ENCODE data around the gene TEX101.
A peak's percentile ranks its signal among the peaks of the same experiment; 100 is the strongest.

The TEX101 gene

DNA sequence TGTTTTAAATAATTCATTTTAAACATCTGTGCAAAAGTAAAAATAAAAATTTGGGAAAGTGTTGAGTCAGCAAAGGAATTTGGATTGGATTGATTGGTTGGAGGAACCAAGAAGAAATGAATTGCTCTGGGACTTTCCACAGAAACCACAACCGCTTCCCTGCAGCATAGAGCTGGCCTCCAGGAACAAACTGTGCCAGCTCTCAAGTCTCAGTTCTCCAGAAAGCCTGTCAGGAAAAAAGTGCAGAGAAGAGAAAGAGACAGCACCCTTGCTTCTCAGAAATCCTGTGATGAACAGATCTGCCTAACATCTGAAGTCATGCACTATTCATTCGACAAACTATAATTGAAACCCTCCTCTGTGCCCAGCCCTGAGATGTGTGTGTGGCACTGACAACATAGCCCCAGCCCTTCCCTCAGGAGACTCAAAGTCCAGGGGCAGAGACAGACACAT lies 35.9 kb downstream of the TEX101 start:
- DNase-seq, result no peak

DNA sequence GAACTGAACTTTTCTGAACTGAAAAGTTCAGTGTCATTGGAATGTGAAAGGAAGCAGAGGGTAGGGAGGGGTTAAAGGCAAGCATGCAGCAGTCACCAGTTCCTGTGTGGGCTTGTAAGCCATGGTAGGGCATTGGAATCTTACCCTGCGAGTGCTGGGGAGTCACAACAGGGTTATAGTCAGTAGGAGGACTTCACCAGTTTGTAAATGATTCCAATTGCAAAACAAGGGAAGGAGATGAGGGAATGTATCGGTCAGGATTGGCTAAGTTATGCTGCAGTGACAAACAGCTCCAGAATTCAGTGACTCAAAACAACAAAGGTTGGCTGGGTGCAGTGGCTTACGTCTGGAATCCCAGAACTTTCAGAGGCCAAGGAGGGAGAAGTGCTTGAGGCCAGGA lies 37.9 kb downstream of the TEX101 start:
- no peak for DNase-seq

DNA sequence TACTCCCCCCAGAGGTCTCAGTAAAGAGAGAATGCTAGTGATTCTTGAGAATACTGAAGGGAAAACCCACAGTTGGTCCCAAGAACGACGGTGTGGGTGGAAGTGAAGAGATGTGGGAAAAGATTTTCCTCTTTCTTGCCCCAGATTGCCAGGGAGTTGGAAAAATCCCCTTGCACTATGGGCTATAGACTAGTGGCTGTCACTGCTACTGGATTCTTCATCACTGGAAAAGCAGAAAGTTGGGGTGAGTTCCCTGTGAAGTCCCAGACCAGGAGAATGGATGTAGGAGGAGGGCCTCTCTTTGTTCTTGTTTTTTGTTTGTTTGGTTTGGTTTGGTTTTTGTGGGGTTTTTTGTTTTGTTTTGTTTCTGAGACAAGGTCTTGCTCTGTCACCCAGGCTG lies 39.3 kb downstream of the TEX101 start:
- DNase-seq, result no peak

GRCh38 chr19:43455321-43456113 lies 40.8 kb downstream of the TEX101 start:
- no peak for DNase-seq

GRCh38 chr19:43457809-43458208 lies 43.1 kb downstream of the TEX101 start:
- no peak for DNase-seq

DNA sequence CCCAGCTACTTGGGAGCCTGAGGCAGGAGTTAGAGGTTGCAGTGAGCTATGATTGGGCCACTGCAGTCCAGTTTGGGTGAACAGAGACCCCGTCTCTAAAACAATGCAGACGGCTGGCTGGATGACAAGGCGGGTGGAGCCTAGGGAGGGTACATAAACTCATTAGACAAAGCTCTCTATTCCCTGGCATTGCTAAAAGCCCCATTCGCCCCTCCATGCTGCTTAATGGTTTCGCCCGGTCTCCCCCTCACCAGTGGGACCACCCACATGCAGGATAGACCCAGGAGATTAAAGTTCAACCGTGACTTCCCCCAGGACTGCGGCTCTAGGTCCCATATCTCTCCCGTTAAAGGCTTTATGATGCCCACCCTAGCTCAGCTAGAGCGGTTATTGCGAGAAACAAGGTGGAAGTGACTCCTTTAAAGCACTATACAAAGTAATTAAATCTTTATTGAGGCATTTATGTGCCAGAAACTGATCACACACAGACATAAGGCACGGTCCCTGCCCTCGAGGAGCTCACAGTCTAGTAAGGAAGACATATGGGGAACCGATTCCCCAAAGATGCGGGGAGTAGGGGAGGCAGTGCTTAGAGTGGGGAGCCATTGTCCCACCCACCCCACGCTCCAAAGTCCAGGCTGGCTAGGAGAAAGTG lies 45.8 kb downstream of the TEX101 start:
- DNase-seq, result no peak

DNA sequence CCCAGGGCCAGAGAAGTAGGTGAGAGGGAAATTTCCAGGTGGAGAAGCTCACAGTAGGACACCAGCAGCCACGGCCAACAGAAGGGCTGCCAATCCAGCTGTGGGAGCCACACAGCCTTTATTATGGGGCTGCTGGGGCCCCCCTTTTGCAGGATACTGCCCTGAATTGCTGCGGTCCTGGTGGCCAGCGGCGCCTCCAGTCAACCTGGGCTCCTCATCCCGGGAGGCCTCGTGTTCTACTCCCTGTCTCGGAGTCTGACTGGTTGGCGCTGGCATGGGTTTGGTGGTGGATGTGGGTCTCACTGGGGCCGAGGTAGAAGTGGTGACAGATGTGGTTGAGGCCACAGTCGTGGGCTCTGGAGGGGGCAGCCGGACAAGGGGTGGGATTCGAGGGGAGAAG lies 46.6 kb downstream of the TEX101 start:
- DNase-seq, result no peak

DNA sequence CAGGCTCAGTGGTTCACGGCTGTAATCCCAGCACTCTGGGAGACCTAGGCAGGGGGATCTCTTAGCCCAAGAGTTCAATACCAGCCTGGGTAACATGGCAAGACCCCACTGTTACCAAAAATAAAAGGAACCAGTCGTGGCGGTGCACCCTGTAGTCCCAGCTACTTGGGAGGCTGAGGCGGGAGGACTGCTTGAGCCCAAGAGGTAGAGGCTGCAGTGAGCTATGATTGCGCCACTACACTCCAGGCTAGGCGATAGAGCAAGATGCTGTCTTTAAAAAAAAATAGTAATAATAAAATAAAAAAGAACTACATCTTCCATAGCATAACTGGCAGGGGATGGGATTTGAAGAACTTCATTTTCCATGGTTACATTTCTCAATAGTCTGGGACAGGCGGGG lies 47.7 kb downstream of the TEX101 start:
- DNase-seq, result no peak

- no peak for DNase-seq
Measured at GRCh38 chr19:43462785-43463380, 48.2 kb downstream of the TEX101 start.

- DNase-seq, result peak; percentile 99
Measured at GRCh38 chr19:43463381-43464133, 48.9 kb downstream of the TEX101 start.

DNA sequence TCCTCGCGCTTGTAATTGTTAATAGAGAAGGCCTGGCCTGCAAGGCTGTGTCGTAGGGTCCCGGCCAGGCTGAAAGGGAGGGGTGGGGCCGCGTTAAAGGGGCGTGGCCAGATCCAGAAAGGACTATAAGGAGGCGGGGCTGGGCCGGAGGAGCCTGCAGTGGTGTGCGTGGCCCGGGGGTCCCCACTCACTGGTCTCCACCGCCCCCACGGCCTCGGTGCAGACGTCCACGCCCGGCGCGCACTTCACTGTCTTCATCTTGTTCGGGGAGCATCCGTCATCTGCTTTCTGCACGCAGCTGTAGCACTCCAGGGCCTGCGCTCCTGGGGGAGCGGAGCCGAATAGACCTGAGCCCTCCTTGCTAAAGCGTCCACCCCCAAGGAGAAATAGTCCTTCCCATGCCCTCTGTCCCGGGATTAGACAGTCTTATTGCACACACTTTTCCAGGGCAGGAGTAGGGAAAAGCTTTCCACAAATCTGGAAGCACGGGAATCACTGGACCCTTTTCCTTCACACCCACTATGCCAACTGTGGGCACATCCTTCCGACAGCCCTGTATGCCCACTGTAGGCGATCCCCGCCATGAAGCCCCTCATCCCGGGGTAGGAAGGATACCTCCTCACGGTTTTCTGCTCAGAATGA lies 49.6 kb downstream of the TEX101 start:
- DNase-seq, result no peak

- DNase-seq, result peak in 1 of 2 experiments; percentile 36
Measured at GRCh38 chr19:43465468-43466120, 50.9 kb downstream of the TEX101 start, which contains the start of gene LYPD3. TSS of gene LYPD3 (minus strand) at chr19:43465608. CDS start at chr19:43465571, 37 bp downstream.

GRCh38 chr19:43466793-43467192 lies 52.1 kb downstream of the TEX101 start:
- no peak for DNase-seq

GRCh38 chr19:43467276-43467675 lies 52.6 kb downstream of the TEX101 start:
- no peak for DNase-seq

GRCh38 chr19:43467730-43468129 lies 53.0 kb downstream of the TEX101 start:
- no peak for DNase-seq
